ENCODE data around the gene DAZL.

Gene DAZL

GRCh38 chr3:16647668-16648067 lies 42.4 kb upstream of the DAZL start:
- no peak for DNase-seq

GRCh38 chr3:16639806-16640205 lies 34.6 kb upstream of the DAZL start:
- no peak for ATAC-seq (ENCODE audit: insufficient read depth, low read depth)
- Histone ChIP-seq H3K4me2 (ENCODE audit: insufficient read depth, low read length) (no peak overlapping the region), H3K27ac (ENCODE audit: low read length) (no peak overlapping the region), H3K36me3 (ENCODE audit: insufficient read depth, low read length) (no peaks in the 10 kb centered on the region), H3K4me3 (ENCODE audit: low read depth in 1 of 2, low read length in 2 of 2) (no peak overlapping the region), H3K27me3 (ENCODE audit: insufficient read depth, low read length, poor library complexity) (no peaks in the 10 kb centered on the region), H4K20me1 (ENCODE audit: insufficient read depth, low read length) (no peaks in the 10 kb centered on the region), H3K9ac (ENCODE audit: low read depth, low read length) (no peak overlapping the region), H3K9me3 (ENCODE audit: insufficient read depth, low read length, severe bottlenecking) (no peaks in the 10 kb centered on the region), H3K4me1 (ENCODE audit: insufficient read depth, low read length) (no peaks in the 10 kb centered on the region), H2AFZ (ENCODE audit: low read depth, low read length) (no peak overlapping the region), H3K79me2 (ENCODE audit: insufficient read depth, low read length) (no peaks in the 10 kb centered on the region)
- no peak for DNase-seq
- TF ChIP-seq EZH2 (IDR thresholded peaks at IDR 0.05; ENCODE audit: borderline replicate concordance, low read depth, low read length, severe bottlenecking) (no peak), CTCF (IDR thresholded peaks at IDR 0.05; ENCODE audit: borderline replicate concordance, extremely low read depth, low read length, poor library complexity, severe bottlenecking) (no peak)

More at GRCh38 chr3:16647668-16648067, 42.4 kb upstream of the DAZL start:
- H3K4me3 ChIP-seq (ENCODE audit: low read depth in 1 of 2, low read length in 2 of 2): no peak overlapping the region
- no peak overlapping the region for H3K4me2 ChIP-seq (ENCODE audit: insufficient read depth, low read length)
- no peak for TF ChIP-seq EZH2 (IDR thresholded peaks at IDR 0.05; ENCODE audit: borderline replicate concordance, low read depth, low read length, severe bottlenecking)
- no peak for TF ChIP-seq CTCF (IDR thresholded peaks at IDR 0.05; ENCODE audit: borderline replicate concordance, extremely low read depth, low read length, poor library complexity, severe bottlenecking)
- no peaks in the 10 kb centered on the region for H3K27me3 ChIP-seq (ENCODE audit: insufficient read depth, low read length, poor library complexity)
- H3K9me3 ChIP-seq (ENCODE audit: insufficient read depth, low read length, severe bottlenecking): no peaks in the 10 kb centered on the region
- no peak overlapping the region for H2AFZ ChIP-seq (ENCODE audit: low read depth, low read length)
- no peak overlapping the region for H3K9ac ChIP-seq (ENCODE audit: low read depth, low read length)
- no peaks in the 10 kb centered on the region for H3K4me1 ChIP-seq (ENCODE audit: insufficient read depth, low read length)
- H3K36me3 ChIP-seq (ENCODE audit: insufficient read depth, low read length): no peaks in the 10 kb centered on the region
- H3K27ac ChIP-seq (ENCODE audit: low read length): no peak overlapping the region
- ATAC-seq (ENCODE audit: insufficient read depth, low read depth): no peak
- H3K79me2 ChIP-seq (ENCODE audit: insufficient read depth, low read length): no peaks in the 10 kb centered on the region
- H4K20me1 ChIP-seq (ENCODE audit: insufficient read depth, low read length): no peaks in the 10 kb centered on the region

GRCh38 chr3:16633948-16634347 lies 28.7 kb upstream of the DAZL start:
- Histone ChIP-seq H2AFZ (ENCODE audit: low read depth, low read length) (no peak overlapping the region), H3K9ac (ENCODE audit: low read depth, low read length) (no peak overlapping the region), H3K4me3 (ENCODE audit: low read depth in 1 of 2, low read length in 2 of 2) (no peak overlapping the region), H3K27me3 (ENCODE audit: insufficient read depth, low read length, poor library complexity) (no peaks in the 10 kb centered on the region), H3K79me2 (ENCODE audit: insufficient read depth, low read length) (no peaks in the 10 kb centered on the region), H3K36me3 (ENCODE audit: insufficient read depth, low read length) (no peaks in the 10 kb centered on the region), H3K4me2 (ENCODE audit: insufficient read depth, low read length) (no peak overlapping the region), H3K9me3 (ENCODE audit: insufficient read depth, low read length, severe bottlenecking) (no peaks in the 10 kb centered on the region), H3K27ac (ENCODE audit: low read length) (no peak overlapping the region), H4K20me1 (ENCODE audit: insufficient read depth, low read length) (no peaks in the 10 kb centered on the region), H3K4me1 (ENCODE audit: insufficient read depth, low read length) (no peaks in the 10 kb centered on the region)
- ATAC-seq (ENCODE audit: insufficient read depth, low read depth): no peak
- TF ChIP-seq EZH2 (IDR thresholded peaks at IDR 0.05; ENCODE audit: borderline replicate concordance, low read depth, low read length, severe bottlenecking) (no peak), CTCF (IDR thresholded peaks at IDR 0.05; ENCODE audit: borderline replicate concordance, extremely low read depth, low read length, poor library complexity, severe bottlenecking) (no peak)
- no peak for DNase-seq

- no peaks in the 10 kb centered on the region for H3K4me1 ChIP-seq (ENCODE audit: insufficient read depth, low read length)
- DNase-seq (no peak), ATAC-seq (ENCODE audit: insufficient read depth, low read depth) (no peak)
- H3K9ac ChIP-seq (ENCODE audit: low read depth, low read length): no peak overlapping the region
- H3K27ac ChIP-seq (ENCODE audit: low read length): no peak overlapping the region
- no peak overlapping the region; the same call in 1 of the 2 replicates for H2AFZ ChIP-seq (ENCODE audit: low read depth, low read length)
- H3K4me3 ChIP-seq (ENCODE audit: low read depth in 1 of 2, low read length in 2 of 2): no peak overlapping the region
- no peak for TF ChIP-seq CTCF (IDR thresholded peaks at IDR 0.05; ENCODE audit: borderline replicate concordance, extremely low read depth, low read length, poor library complexity, severe bottlenecking)
- no peak for TF ChIP-seq EZH2 (IDR thresholded peaks at IDR 0.05; ENCODE audit: borderline replicate concordance, low read depth, low read length, severe bottlenecking)
- no peak overlapping the region for H3K4me2 ChIP-seq (ENCODE audit: insufficient read depth, low read length)
- no peaks in the 10 kb centered on the region for H3K79me2 ChIP-seq (ENCODE audit: insufficient read depth, low read length)
- H3K9me3 ChIP-seq (ENCODE audit: insufficient read depth, low read length, severe bottlenecking): no peaks in the 10 kb centered on the region
- H4K20me1 ChIP-seq (ENCODE audit: insufficient read depth, low read length): no peaks in the 10 kb centered on the region
- H3K27me3 ChIP-seq (ENCODE audit: insufficient read depth, low read length, poor library complexity): no peaks in the 10 kb centered on the region
- no peaks in the 10 kb centered on the region for H3K36me3 ChIP-seq (ENCODE audit: insufficient read depth, low read length)
These were observed 27.2 kb upstream of the DAZL start for GRCh38 chr3:16632395-16632794.
